Measurements from ENCODE around the gene HAT1.

Gene HAT1

GRCh38 chr2:171965238-171965637 lies 43.0 kb downstream of the HAT1 start:
- DNase-seq: no peak
- Histone ChIP-seq H3K4me3 (ENCODE audit: low read depth, low read length) (no peak overlapping the region), H3K27ac (no peak overlapping the region), H3K36me3 (replicated peaks) (no peaks in the 10 kb centered on the region), H3K27me3 (replicated peaks) (no peaks in the 10 kb centered on the region)
- TF ChIP-seq CTCF (IDR thresholded peaks at IDR 0.05; ENCODE audit: low read depth, low read length, missing control alignments): no peak
- in situ Hi-C loops (cut with HindIII; ENCODE audit: low pct_ligation_motif_present, low sequenced_read_pairs): no loop called here

- no peaks in the 10 kb centered on the region for H3K36me3 ChIP-seq (replicated peaks)
- H3K27me3 ChIP-seq (replicated peaks): no peaks in the 10 kb centered on the region
- no peak for DNase-seq
- TF ChIP-seq CTCF (IDR thresholded peaks at IDR 0.05; ENCODE audit: low read depth, low read length, missing control alignments): no peak
- in situ Hi-C loops (cut with HindIII; ENCODE audit: low pct_ligation_motif_present, low sequenced_read_pairs): no loop called here
- H3K27ac ChIP-seq: no peak overlapping the region
- H3K4me3 ChIP-seq (ENCODE audit: low read depth, low read length): no peak overlapping the region
Measured at GRCh38 chr2:171965661-171966060, 43.4 kb downstream of the HAT1 start.

GRCh38 chr2:171966235-171966634 lies 44.0 kb downstream of the HAT1 start:
- TF ChIP-seq CTCF (IDR thresholded peaks at IDR 0.05; ENCODE audit: low read depth, low read length, missing control alignments): no peak
- in situ Hi-C loops (cut with HindIII; ENCODE audit: low pct_ligation_motif_present, low sequenced_read_pairs): no loop called here
- Histone ChIP-seq H3K36me3 (replicated peaks) (no peaks in the 10 kb centered on the region), H3K4me3 (ENCODE audit: low read depth, low read length) (no peak overlapping the region), H3K27me3 (replicated peaks) (no peaks in the 10 kb centered on the region), H3K27ac (no peak overlapping the region)
- DNase-seq: no peak

GRCh38 chr2:171966688-171967087 lies 44.4 kb downstream of the HAT1 start:
- H3K36me3 ChIP-seq (replicated peaks): no peaks in the 10 kb centered on the region
- no peak overlapping the region for H3K4me3 ChIP-seq (ENCODE audit: low read depth, low read length)
- TF ChIP-seq CTCF (IDR thresholded peaks at IDR 0.05; ENCODE audit: low read depth, low read length, missing control alignments): no peak
- no peak for DNase-seq
- in situ Hi-C loops (cut with HindIII; ENCODE audit: low pct_ligation_motif_present, low sequenced_read_pairs): no loop called here
- H3K27ac ChIP-seq: no peak overlapping the region
- no peaks in the 10 kb centered on the region for H3K27me3 ChIP-seq (replicated peaks)

GRCh38 chr2:171968509-171968908 lies 46.2 kb downstream of the HAT1 start:
- no peak for TF ChIP-seq CTCF (IDR thresholded peaks at IDR 0.05; ENCODE audit: low read depth, low read length, missing control alignments)
- Histone ChIP-seq H3K27me3 (replicated peaks) (no peaks in the 10 kb centered on the region), H3K4me3 (ENCODE audit: low read depth, low read length) (no peak overlapping the region), H3K27ac (no peak overlapping the region), H3K36me3 (replicated peaks) (no peaks in the 10 kb centered on the region)
- DNase-seq: no peak
- in situ Hi-C loops (cut with HindIII; ENCODE audit: low pct_ligation_motif_present, low sequenced_read_pairs): no loop called here

- H3K36me3 ChIP-seq (replicated peaks): no peaks in the 10 kb centered on the region
- in situ Hi-C loops (cut with HindIII; ENCODE audit: low pct_ligation_motif_present, low sequenced_read_pairs): no loop called here
- DNase-seq: no peak
Measured at GRCh38 chr2:171972329-171972982, 50.2 kb downstream of the HAT1 start.

More at GRCh38 chr2:171972329-171972982, 50.2 kb downstream of the HAT1 start:
- TF ChIP-seq CTCF (IDR thresholded peaks at IDR 0.05; ENCODE audit: low read depth, low read length, missing control alignments): no peak
- no peak overlapping the region for H3K4me3 ChIP-seq (ENCODE audit: low read depth, low read length)
- H3K27me3 ChIP-seq (replicated peaks): no peaks in the 10 kb centered on the region
- no peak overlapping the region for H3K27ac ChIP-seq
